Nephron progenitor cell (in vitro differentiated cells): ENCODE measurements around the gene P3H3.

Experiments used
- DNase-seq: peaks from one replicate; pipeline ENCODE4 v3.0.0; 2021
- H3K27ac Mint-ChIP-seq: 2 replicates; pipeline ENCODE4 v1.8.0; 2021; ENCODE audit warnings: mild to moderate bottlenecking, moderate library complexity, mixed read lengths
- H3K27me3 Mint-ChIP-seq: 2 replicates; pipeline ENCODE4 v1.8.0; 2021; ENCODE audit warnings: mild to moderate bottlenecking, low read depth, mixed read lengths; ENCODE audit not compliant: poor library complexity
- H3K36me3 Mint-ChIP-seq: 2 replicates; pipeline ENCODE4 v1.8.0; 2021; ENCODE audit warnings: low read depth, mixed read lengths
- H3K4me1 Mint-ChIP-seq: 2 replicates; pipeline ENCODE4 v1.8.0; 2021; ENCODE audit warnings: mixed read lengths
- H3K4me3 Mint-ChIP-seq: 2 replicates; pipeline ENCODE4 v1.8.0; 2021; ENCODE audit warnings: mild to moderate bottlenecking, moderate library complexity, mixed read lengths
- H3K9me3 Mint-ChIP-seq: 2 replicates; pipeline ENCODE4 v1.8.0; 2021; ENCODE audit warnings: mild to moderate bottlenecking, moderate library complexity, mixed read lengths
- CTCF ChIP-seq: fragments of 200-600 bp; sonication (generic); IDR thresholded peaks from 2 replicates; pipeline ENCODE4 v1.5.0; 2021; ENCODE audit warnings: antibody characterized with exemption

The P3H3 gene

GRCh38 chr12:6787309-6787708 is 40.9 kb upstream of the P3H3 start:
- Mint-ChIP-seq H3K4me3 (no peak overlapping the region), H3K36me3 (no peaks in the 10 kb centered on the region), H3K27me3 (peaks cover 3% of the 10 kb centered on the region), H3K4me1 (peaks cover 43% of the 10 kb centered on the region), H3K9me3 (no peaks in the 10 kb centered on the region), H3K27ac (no peak overlapping the region)
- no peak for TF ChIP-seq CTCF
- DNase-seq: no peak

- DNase-seq: no peak
- Mint-ChIP-seq H3K4me3 (no peak within 1 kb of the TSS), H3K9me3 (no peaks in the 10 kb centered on the region), H3K27ac (no peak within 1 kb of the TSS), H3K36me3 (no peaks in the 10 kb centered on the region), H3K27me3 (peaks cover 3% of the 10 kb centered on the region), H3K4me1 (peaks cover 44% of the 10 kb centered on the region)
- no peak for TF ChIP-seq CTCF
These were observed 39.0 kb upstream of the P3H3 start, which contains the start of gene CD4 for GRCh38 chr12:6788972-6789924. CD4 (plus strand) TSS chr12:6789528; CDS start chr12:6800139, 10,611 bp downstream.

- peaks cover 44% of the 10 kb centered on the region for H3K4me1 Mint-ChIP-seq
- H3K27ac Mint-ChIP-seq: no peak overlapping the region
- no peaks in the 10 kb centered on the region for H3K36me3 Mint-ChIP-seq
- DNase-seq: no peak
- no peaks in the 10 kb centered on the region for H3K9me3 Mint-ChIP-seq
- H3K27me3 Mint-ChIP-seq: peaks cover 3% of the 10 kb centered on the region
- TF ChIP-seq CTCF: no peak
- no peak overlapping the region for H3K4me3 Mint-ChIP-seq
These were observed 37.6 kb upstream of the P3H3 start for GRCh38 chr12:6790496-6791150.

- Mint-ChIP-seq H3K9me3 (no peaks in the 10 kb centered on the region), H3K27ac (peak overlapping the region; percentile 90), H3K36me3 (no peaks in the 10 kb centered on the region), H3K27me3 (peaks cover 3% of the 10 kb centered on the region), H3K4me1 (peaks cover 47% of the 10 kb centered on the region), H3K4me3 (no peak overlapping the region)
- no peak for DNase-seq
- TF ChIP-seq CTCF: no peak
These were observed 36.2 kb upstream of the P3H3 start for GRCh38 chr12:6791931-6792520.

GRCh38 chr12:6792522-6793201 is 35.5 kb upstream of the P3H3 start:
- peaks cover 52% of the 10 kb centered on the region for H3K4me1 Mint-ChIP-seq
- no peak for TF ChIP-seq CTCF
- H3K27me3 Mint-ChIP-seq: peaks cover 3% of the 10 kb centered on the region
- no peaks in the 10 kb centered on the region for H3K9me3 Mint-ChIP-seq
- peak overlapping the region; percentile 90 for H3K27ac Mint-ChIP-seq
- H3K36me3 Mint-ChIP-seq: no peaks in the 10 kb centered on the region
- peak overlapping the region; percentile 28 for H3K4me3 Mint-ChIP-seq
- peak; percentile 36 for DNase-seq
